ENCODE results near the gene UBE2E2.

Gene UBE2E2

GRCh38 chr3:23588547-23588946 lies 385.4 kb downstream of the UBE2E2 start:
- H3K9me3 Mint-ChIP-seq (ENCODE audit: low read depth) = peaks cover 1% of the 10 kb centered on the region
- no peaks in the 10 kb centered on the region for H3K27me3 Mint-ChIP-seq

DNA sequence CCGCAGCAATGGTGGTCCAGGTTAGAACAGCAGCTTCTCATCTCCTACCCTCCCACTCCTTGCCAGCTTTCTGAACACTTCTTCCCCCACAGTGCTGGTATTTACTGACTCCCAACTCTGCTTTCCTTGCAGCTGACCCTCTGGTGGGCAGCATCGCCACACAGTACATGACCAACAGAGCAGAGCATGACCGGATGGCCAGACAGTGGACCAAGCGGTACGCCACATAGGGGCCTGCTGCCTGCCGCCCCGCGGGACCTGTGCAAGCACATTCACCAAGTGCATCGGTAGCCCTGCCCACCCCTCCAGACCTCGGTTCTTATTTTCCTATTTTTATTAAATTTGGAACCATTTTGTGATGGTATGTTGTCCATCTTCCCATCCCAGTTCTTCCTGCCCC lies 386.5 kb downstream of the UBE2E2 start:
- Mint-ChIP-seq H3K9me3 (ENCODE audit: low read depth) (no peaks in the 10 kb centered on the region), H3K4me3 (no peak overlapping the region), H3K27me3 (no peaks in the 10 kb centered on the region), H3K36me3 (peaks cover 11% of the 10 kb centered on the region), H3K27ac (no peak overlapping the region), H3K4me1 (ENCODE audit: low read depth) (no peaks in the 10 kb centered on the region)

More at GRCh38 chr3:23588547-23588946, 385.4 kb downstream of the UBE2E2 start:
- no peak overlapping the region for H3K27ac Mint-ChIP-seq
- no peak overlapping the region for H3K4me3 Mint-ChIP-seq
- no peaks in the 10 kb centered on the region for H3K4me1 Mint-ChIP-seq (ENCODE audit: low read depth)
- H3K36me3 Mint-ChIP-seq = peaks cover 11% of the 10 kb centered on the region

- no peak overlapping the region for H3K27ac Mint-ChIP-seq
- no peak overlapping the region for H3K4me3 Mint-ChIP-seq
- H3K9me3 Mint-ChIP-seq (ENCODE audit: low read depth) = no peaks in the 10 kb centered on the region
- no peaks in the 10 kb centered on the region for H3K27me3 Mint-ChIP-seq
- H3K4me1 Mint-ChIP-seq (ENCODE audit: low read depth) = no peaks in the 10 kb centered on the region
- H3K36me3 Mint-ChIP-seq = peaks cover 10% of the 10 kb centered on the region
Observed at GRCh38 chr3:23590424-23591273, 387.5 kb downstream of the UBE2E2 start.

GRCh38 chr3:23591374-23591773 lies 388.2 kb downstream of the UBE2E2 start:
- H3K4me1 Mint-ChIP-seq (ENCODE audit: low read depth) = no peaks in the 10 kb centered on the region
- peaks cover 12% of the 10 kb centered on the region for H3K36me3 Mint-ChIP-seq
- H3K4me3 Mint-ChIP-seq = no peak overlapping the region
- no peaks in the 10 kb centered on the region for H3K27me3 Mint-ChIP-seq
- peaks cover under 1% of the 10 kb centered on the region for H3K9me3 Mint-ChIP-seq (ENCODE audit: low read depth)
- no peak overlapping the region for H3K27ac Mint-ChIP-seq

GRCh38 chr3:23592961-23593931 lies 390.1 kb downstream of the UBE2E2 start:
- Mint-ChIP-seq H3K36me3 (peaks cover 17% of the 10 kb centered on the region), H3K4me1 (ENCODE audit: low read depth) (no peaks in the 10 kb centered on the region), H3K4me3 (no peak overlapping the region), H3K27me3 (no peaks in the 10 kb centered on the region), H3K27ac (no peak overlapping the region), H3K9me3 (ENCODE audit: low read depth) (peaks cover 6% of the 10 kb centered on the region)

GRCh38 chr3:23594066-23594465 lies 390.9 kb downstream of the UBE2E2 start:
- peaks cover 17% of the 10 kb centered on the region for H3K36me3 Mint-ChIP-seq
- no peak overlapping the region for H3K27ac Mint-ChIP-seq
- H3K4me1 Mint-ChIP-seq (ENCODE audit: low read depth) = no peaks in the 10 kb centered on the region
- peaks cover 6% of the 10 kb centered on the region for H3K9me3 Mint-ChIP-seq (ENCODE audit: low read depth)
- H3K4me3 Mint-ChIP-seq = no peak overlapping the region
- no peaks in the 10 kb centered on the region for H3K27me3 Mint-ChIP-seq

- Mint-ChIP-seq H3K4me1 (ENCODE audit: low read depth) (no peaks in the 10 kb centered on the region), H3K36me3 (peaks cover 15% of the 10 kb centered on the region), H3K27me3 (no peaks in the 10 kb centered on the region), H3K9me3 (ENCODE audit: low read depth) (peaks cover 6% of the 10 kb centered on the region), H3K27ac (no peak overlapping the region), H3K4me3 (no peak overlapping the region)
Observed at GRCh38 chr3:23594894-23595670, 392.0 kb downstream of the UBE2E2 start.

DNA sequence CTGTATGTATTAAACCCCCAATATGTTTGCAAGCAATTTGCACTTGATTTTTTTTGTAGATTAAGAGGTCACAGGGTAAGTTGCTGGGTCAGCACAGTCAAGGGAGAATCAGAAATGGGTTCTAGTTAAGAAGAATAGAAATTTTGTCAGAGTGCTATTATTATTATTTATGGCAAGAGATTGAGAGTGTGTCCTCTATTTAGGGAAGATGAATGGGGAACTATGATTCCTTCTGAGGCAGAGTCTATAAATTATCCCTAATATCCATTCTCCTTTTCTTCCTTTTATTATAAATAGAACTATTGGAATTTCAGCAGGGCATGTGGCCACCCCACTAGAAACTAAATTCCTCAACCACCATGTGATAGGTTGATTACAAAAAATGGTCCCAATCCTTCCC lies 392.7 kb downstream of the UBE2E2 start:
- H3K27me3 Mint-ChIP-seq = no peaks in the 10 kb centered on the region
- no peaks in the 10 kb centered on the region for H3K4me1 Mint-ChIP-seq (ENCODE audit: low read depth)
- peaks cover 14% of the 10 kb centered on the region for H3K36me3 Mint-ChIP-seq
- peaks cover 6% of the 10 kb centered on the region for H3K9me3 Mint-ChIP-seq (ENCODE audit: low read depth)
- H3K27ac Mint-ChIP-seq = no peak overlapping the region
- H3K4me3 Mint-ChIP-seq = no peak overlapping the region

DNA sequence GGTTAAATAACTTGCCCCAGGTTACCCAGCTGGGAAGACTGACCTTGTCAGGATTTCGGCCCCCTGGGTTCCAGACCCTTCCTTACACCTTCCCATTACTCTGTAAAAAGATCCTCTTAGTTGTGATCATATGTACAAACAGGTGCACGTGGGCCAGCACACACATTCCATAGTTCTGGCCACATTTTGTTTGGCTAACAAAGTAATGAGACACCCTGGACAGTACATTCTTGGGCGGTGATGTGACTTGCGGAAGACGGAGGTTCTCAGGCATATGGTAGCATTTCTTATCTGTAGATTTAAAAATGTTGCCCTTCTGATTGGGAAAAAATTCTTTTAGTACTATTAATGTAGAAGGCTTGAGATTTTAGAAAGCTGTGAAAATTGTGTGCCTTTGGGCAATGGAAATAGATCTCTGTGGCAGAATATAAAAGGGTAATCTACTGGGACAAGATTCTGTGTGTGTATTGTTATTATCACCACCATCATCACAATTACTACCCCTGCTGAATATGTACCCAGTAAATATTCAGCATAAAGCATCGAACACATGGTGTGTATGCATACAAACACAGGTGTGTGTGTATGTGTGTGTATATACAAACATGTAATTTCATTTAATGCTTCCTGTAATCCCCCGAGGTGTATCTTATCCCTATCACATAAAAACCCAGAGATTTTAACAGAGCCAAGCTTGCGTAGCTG lies 397.2 kb downstream of the UBE2E2 start:
- Mint-ChIP-seq H3K27me3 (no peaks in the 10 kb centered on the region), H3K36me3 (peaks cover 8% of the 10 kb centered on the region), H3K4me1 (ENCODE audit: low read depth) (no peaks in the 10 kb centered on the region), H3K27ac (no peak overlapping the region), H3K9me3 (ENCODE audit: low read depth) (peaks cover 6% of the 10 kb centered on the region), H3K4me3 (no peak overlapping the region)

DNA sequence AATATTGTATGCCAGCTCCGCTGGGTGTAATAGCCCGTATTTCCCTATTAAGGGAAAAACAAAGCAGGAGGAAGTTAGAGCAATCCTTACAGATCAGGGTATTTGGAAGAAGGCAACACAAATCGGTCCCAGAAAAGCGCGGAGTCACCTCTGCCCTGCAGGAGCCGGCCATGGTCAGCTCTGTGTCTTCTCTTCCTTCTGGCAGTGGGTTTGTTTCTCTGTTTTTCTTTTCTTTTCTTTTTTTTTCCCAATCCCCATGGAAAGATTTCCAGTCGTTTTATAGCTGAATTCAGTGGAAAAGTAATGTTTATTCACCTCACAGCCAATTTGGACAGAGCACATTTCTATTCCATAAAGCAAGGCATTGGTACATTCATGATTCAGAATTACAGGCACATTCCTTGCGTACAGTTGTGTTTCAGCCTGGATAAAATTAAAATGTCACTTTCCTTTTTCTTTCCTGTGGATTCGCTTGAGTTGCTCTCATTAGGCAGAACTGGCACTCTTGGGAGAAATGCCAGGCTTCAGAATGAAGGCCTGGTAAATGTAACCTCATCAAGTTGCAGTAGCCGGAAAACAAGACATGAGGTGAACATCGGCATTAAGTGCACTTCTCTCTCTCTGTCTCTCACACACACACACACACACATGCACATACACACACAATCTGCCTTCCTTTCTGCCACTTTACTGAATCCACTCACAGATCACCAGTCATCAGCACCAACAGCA lies 398.1 kb downstream of the UBE2E2 start:
- Mint-ChIP-seq H3K36me3 (peaks cover 7% of the 10 kb centered on the region), H3K27me3 (no peaks in the 10 kb centered on the region), H3K4me1 (ENCODE audit: low read depth) (no peaks in the 10 kb centered on the region), H3K9me3 (ENCODE audit: low read depth) (peaks cover 6% of the 10 kb centered on the region), H3K4me3 (no peak overlapping the region), H3K27ac (no peak overlapping the region)

- H3K9me3 Mint-ChIP-seq (ENCODE audit: low read depth) = no peaks in the 10 kb centered on the region
- no peaks in the 10 kb centered on the region for H3K4me1 Mint-ChIP-seq (ENCODE audit: low read depth)
- H3K4me3 Mint-ChIP-seq = no peak overlapping the region
- no peak overlapping the region for H3K27ac Mint-ChIP-seq
- no peaks in the 10 kb centered on the region for H3K27me3 Mint-ChIP-seq
- H3K36me3 Mint-ChIP-seq = no peaks in the 10 kb centered on the region
Observed at GRCh38 chr3:23602971-23603370, 399.8 kb downstream of the UBE2E2 start.

GRCh38 chr3:23607184-23607847 lies 404.2 kb downstream of the UBE2E2 start:
- no peaks in the 10 kb centered on the region for H3K9me3 Mint-ChIP-seq (ENCODE audit: low read depth)

DNA sequence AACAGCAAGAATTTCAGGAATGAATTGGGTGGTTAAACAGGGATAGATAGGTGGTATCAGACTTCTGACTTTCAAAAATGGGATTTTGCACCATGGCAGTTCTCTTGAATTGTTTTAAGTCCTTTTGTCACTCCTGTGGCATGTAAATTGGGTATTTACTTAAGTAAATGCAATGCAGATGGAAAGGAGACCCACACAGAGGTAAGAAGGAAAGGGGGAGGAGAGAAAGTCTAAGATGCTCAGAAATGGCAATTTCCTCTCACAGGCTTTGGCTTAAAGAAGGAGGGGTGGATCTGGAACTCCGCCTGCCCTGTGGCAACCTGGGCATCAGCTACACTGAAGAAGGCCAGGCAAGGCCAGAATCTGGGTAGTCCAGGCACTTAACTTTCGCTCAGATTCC lies 405.5 kb downstream of the UBE2E2 start:
- Mint-ChIP-seq H3K4me1 (ENCODE audit: low read depth) (no peaks in the 10 kb centered on the region), H3K9me3 (ENCODE audit: low read depth) (no peaks in the 10 kb centered on the region), H3K27me3 (no peaks in the 10 kb centered on the region), H3K27ac (no peak overlapping the region), H3K4me3 (no peak overlapping the region), H3K36me3 (no peaks in the 10 kb centered on the region)

More at GRCh38 chr3:23607184-23607847, 404.2 kb downstream of the UBE2E2 start:
- no peak overlapping the region for H3K27ac Mint-ChIP-seq
- no peaks in the 10 kb centered on the region for H3K36me3 Mint-ChIP-seq
- H3K4me1 Mint-ChIP-seq (ENCODE audit: low read depth) = no peaks in the 10 kb centered on the region
- no peaks in the 10 kb centered on the region for H3K27me3 Mint-ChIP-seq
- no peak overlapping the region for H3K4me3 Mint-ChIP-seq
